Measurements from ENCODE around the gene ACTG2. TPM values are rescaled to one million over a fixed set of nuclear protein-coding genes. Genes with fewer than 3 reads are reported as not detected.
"Not testable (repeated sequence)": the region's sequence is repeated elsewhere in the genome, so short reads cannot be mapped to it uniquely, and the experiment has no call there.

Gene ACTG2
- total RNA-seq, 2 donors from 2014 or later: 251 to 325 TPM

- H3K9me3 ChIP-seq: no peaks in the 10 kb centered on the region
- ATAC-seq (ENCODE audit: insufficient number of reproducible peaks, low FRiP score, low read depth) (no peak), DNase-seq (ENCODE audit: low spot score) (no peak)
- no peak overlapping the region for H3K4me3 ChIP-seq
- no peak for TF ChIP-seq CTCF (IDR thresholded peaks at IDR 0.05)
- no peaks in the 10 kb centered on the region for H3K27me3 ChIP-seq (replicated peaks; ENCODE audit: insufficient read depth)
- peaks cover 13% of the 10 kb centered on the region for H3K36me3 ChIP-seq
- peaks cover 0 to 28% of the 10 kb centered on the region in 2 donors for H3K4me1 ChIP-seq (ENCODE audit: control insufficient read depth in 1 of 2, low read depth in 2 of 2)
- H3K27ac ChIP-seq: no peak overlapping the region
Measured at GRCh38 chr2:73903313-73903712, 10.5 kb downstream of the ACTG2 start.

- not testable (repeated sequence) for H3K4me3 ChIP-seq; ATAC-seq (ENCODE audit: insufficient number of reproducible peaks, low FRiP score, low read depth); DNase-seq (ENCODE audit: low spot score); H3K9me3 ChIP-seq; H3K27me3 ChIP-seq (replicated peaks; ENCODE audit: insufficient read depth); H3K27ac ChIP-seq
- Histone ChIP-seq H3K36me3 (peaks cover 21% of the 10 kb centered on the region), H3K4me1 (ENCODE audit: control insufficient read depth in 1 of 2, low read depth in 2 of 2) (peaks cover 0 to 26% of the 10 kb centered on the region in 2 donors)
Measured at GRCh38 chr2:73903949-73904613, 11.3 kb downstream of the ACTG2 start.

GRCh38 chr2:73904952-73905351 lies 12.1 kb downstream of the ACTG2 start:
- Histone ChIP-seq H3K9me3 (no peaks in the 10 kb centered on the region), H3K36me3 (peaks cover 29% of the 10 kb centered on the region), H3K4me3 (no peak overlapping the region), H3K4me1 (ENCODE audit: control insufficient read depth in 1 of 2, low read depth in 2 of 2) (peaks cover 0 to 17% of the 10 kb centered on the region in 2 donors), H3K27me3 (replicated peaks; ENCODE audit: insufficient read depth) (no peaks in the 10 kb centered on the region), H3K27ac (no peak overlapping the region)
- TF ChIP-seq CTCF (IDR thresholded peaks at IDR 0.05): no peak
- DNase-seq (ENCODE audit: low spot score) (no peak), ATAC-seq (ENCODE audit: insufficient number of reproducible peaks, low FRiP score, low read depth) (no peak)

GRCh38 chr2:73906847-73907505 lies 14.2 kb downstream of the ACTG2 start:
- no peak for TF ChIP-seq CTCF (IDR thresholded peaks at IDR 0.05)
- no peaks in the 10 kb centered on the region for H3K27me3 ChIP-seq (replicated peaks; ENCODE audit: insufficient read depth)
- DNase-seq (ENCODE audit: low spot score): no peak
- ATAC-seq (ENCODE audit: insufficient number of reproducible peaks, low FRiP score, low read depth): no peak
- H3K27ac ChIP-seq: no peak overlapping the region
- no peaks in the 10 kb centered on the region for H3K9me3 ChIP-seq
- H3K4me3 ChIP-seq: no peak overlapping the region
- peaks cover 31% of the 10 kb centered on the region for H3K36me3 ChIP-seq
- no peaks in the 10 kb centered on the region for H3K4me1 ChIP-seq (ENCODE audit: control insufficient read depth in 1 of 2, low read depth in 2 of 2)

GRCh38 chr2:73907840-73908452 lies 15.1 kb downstream of the ACTG2 start:
- no peak for TF ChIP-seq CTCF (IDR thresholded peaks at IDR 0.05)
- Histone ChIP-seq H3K36me3 (peaks cover 33% of the 10 kb centered on the region), H3K4me3 (no peak overlapping the region), H3K27me3 (replicated peaks; ENCODE audit: insufficient read depth) (no peaks in the 10 kb centered on the region), H3K9me3 (no peaks in the 10 kb centered on the region), H3K27ac (no peak overlapping the region), H3K4me1 (ENCODE audit: control insufficient read depth in 1 of 2, low read depth in 2 of 2) (no peaks in the 10 kb centered on the region)
- ATAC-seq (ENCODE audit: insufficient number of reproducible peaks, low FRiP score, low read depth): no peak
- DNase-seq (ENCODE audit: low spot score): no peak

All from thoracic aorta (tissue), 2 donors.